Occipital lobe (tissue), 2 donors: ENCODE data around the gene AFM. TPM values are rescaled to one million over a fixed set of nuclear protein-coding genes. Genes with fewer than 3 reads are reported as not detected.

ENCODE experiments used
- DNase-seq: peaks from one replicate; lab custom pipeline; 2025; lab: John Stamatoyannopoulos, UW
- total RNA-seq: library from RNA; depleted of rRNA; stranded (reverse); fragments of >200 nt; gene quantifications from one replicate; pipeline ENCODE4 v1.2.3, GENCODE V29; 2014

The AFM gene
- total RNA-seq, 1 donor from 2014 or later: not detected

GRCh38 chr4:73450398-73451004 is 31.0 kb upstream of the AFM start:
- DNase-seq: no peak

GRCh38 chr4:73451404-73451803 is 30.1 kb upstream of the AFM start:
- no peak for DNase-seq

GRCh38 chr4:73451981-73452747 is 29.4 kb upstream of the AFM start:
- no peak for DNase-seq

GRCh38 chr4:73452953-73453700 is 28.4 kb upstream of the AFM start:
- DNase-seq: no peak

- no peak for DNase-seq
These were observed 27.9 kb upstream of the AFM start for GRCh38 chr4:73453701-73454005.

- DNase-seq: no peak
These were observed 26.6 kb upstream of the AFM start for GRCh38 chr4:73454920-73455319.

GRCh38 chr4:73456177-73457022 is 25.1 kb upstream of the AFM start:
- no peak for DNase-seq

- no peak for DNase-seq
These were observed 23.1 kb upstream of the AFM start for GRCh38 chr4:73458184-73459047.

- no peak for DNase-seq
These were observed 22.5 kb upstream of the AFM start for GRCh38 chr4:73459048-73459421.

GRCh38 chr4:73460913-73461522 is 20.5 kb upstream of the AFM start:
- no peak for DNase-seq

GRCh38 chr4:73468170-73468569 is 13.4 kb upstream of the AFM start:
- no peak for DNase-seq

GRCh38 chr4:73470728-73471127 is 10.8 kb upstream of the AFM start:
- no peak for DNase-seq

- DNase-seq: no peak
These were observed 4.4 kb upstream of the AFM start for GRCh38 chr4:73477176-73477575.

GRCh38 chr4:73479323-73479722 is 2.2 kb upstream of the AFM start:
- DNase-seq: no peak

- no peak for DNase-seq
These were observed 3.5 kb downstream of the AFM start for GRCh38 chr4:73485085-73485484.

GRCh38 chr4:73485596-73485995 is 4.1 kb downstream of the AFM start:
- DNase-seq: no peak

GRCh38 chr4:73486497-73486896 is 5.0 kb downstream of the AFM start:
- DNase-seq: no peak

- DNase-seq: no peak
These were observed 5.7 kb downstream of the AFM start for GRCh38 chr4:73487233-73487632.

GRCh38 chr4:73499996-73500765 is 18.6 kb downstream of the AFM start:
- DNase-seq: no peak
